Coronary artery (tissue), 2 donors: ENCODE results near the gene ADPRH.

Experiments
- DNase-seq: peaks from one replicate; pipeline ENCODE4 v3.0.0-alpha.2; 2017; ENCODE audit warnings: low spot score
- H3K27ac ChIP-seq, 2 donors: fragments of 200-600 bp; sonication (generic); one replicate each; pipeline ENCODE4 v1.5.1; 2016 to 2019
- H3K4me3 ChIP-seq: fragments of 200-600 bp; sonication (generic); 2 replicates; pipeline ENCODE4 v1.5.1; 2016; ENCODE audit warnings: mild to moderate bottlenecking, moderate library complexity
- CTCF ChIP-seq: fragments of 200-600 bp; sonication (generic); IDR thresholded peaks from one replicate; pipeline ENCODE4 v1.5.1; 2019; ENCODE audit warnings: antibody characterized with exemption

Gene ADPRH

GRCh38 chr3:119616056-119616455 lies 36.8 kb downstream of the ADPRH start:
- Histone ChIP-seq H3K27ac (no peak overlapping the region), H3K4me3 (no peak overlapping the region)
- TF ChIP-seq CTCF: no peak
- no peak for DNase-seq

- Histone ChIP-seq H3K4me3 (no peak overlapping the region), H3K27ac (no peak overlapping the region)
- no peak for DNase-seq
- TF ChIP-seq CTCF: no peak
Observed at GRCh38 chr3:119619094-119619493, 39.8 kb downstream of the ADPRH start.

- DNase-seq: no peak
- no peak for TF ChIP-seq CTCF
- Histone ChIP-seq H3K4me3 (no peak overlapping the region), H3K27ac (no peak overlapping the region)
Observed at GRCh38 chr3:119620899-119621298, 41.6 kb downstream of the ADPRH start.

- no peak for DNase-seq
- Histone ChIP-seq H3K27ac (no peak overlapping the region), H3K4me3 (no peak overlapping the region)
- no peak for TF ChIP-seq CTCF
Observed at GRCh38 chr3:119624002-119624720, 44.9 kb downstream of the ADPRH start.

- DNase-seq: no peak
- no peak overlapping the region for H3K4me3 ChIP-seq
- H3K27ac ChIP-seq: no peak overlapping the region
- no peak for TF ChIP-seq CTCF
Observed at GRCh38 chr3:119625451-119626153, 46.3 kb downstream of the ADPRH start.

GRCh38 chr3:119626196-119626595 lies 46.9 kb downstream of the ADPRH start:
- Histone ChIP-seq H3K27ac (peak overlapping the region in 1 of 2 donors; percentile 83), H3K4me3 (no peak overlapping the region)
- DNase-seq: no peak
- no peak for TF ChIP-seq CTCF

GRCh38 chr3:119627461-119627860 lies 48.2 kb downstream of the ADPRH start:
- TF ChIP-seq CTCF: no peak
- no peak overlapping the region for H3K4me3 ChIP-seq
- peak overlapping the region in 1 of 2 donors; percentile 83 for H3K27ac ChIP-seq
- DNase-seq: no peak
